Kidney (tissue), 14 donors: ENCODE data around the gene EVI5. TPM values are rescaled to one million over a fixed set of nuclear protein-coding genes. Genes with fewer than 3 reads are reported as not detected.

ENCODE experiments used
- DNase-seq, 5 donors: peaks; one replicate each; pipeline ENCODE4 v3.0.0-alpha.2; 2013 to 2020
- FAIRE-seq: peaks from 2 replicates; lab custom pipeline; 2012; peaks lifted over from hg19 to GRCh38; lab: Jason Lieb, UNC
- H3K27ac ChIP-seq, 2 donors: one replicate each; pipeline ENCODE4 v1.7.0; 2013; ENCODE audit warnings: low read depth in 2 of 2, low read length in 2 of 2, inconsistent platforms in 1 of 2
- H3K27me3 ChIP-seq: one replicate; pipeline ENCODE4 v1.7.1; 2013; ENCODE audit warnings: low read length, inconsistent platforms; ENCODE audit not compliant: control insufficient read depth, insufficient read depth
- H3K36me3 ChIP-seq, 3 donors: one replicate each; pipeline versions ENCODE4 v1.7.0 to v1.7.1; 2013; ENCODE audit warnings: low read length in 3 of 3, control low read depth in 1 of 3, inconsistent platforms in 1 of 3; ENCODE audit not compliant: insufficient read depth in 3 of 3, control insufficient read depth in 2 of 3
- H3K4me1 ChIP-seq, 3 donors: one replicate each; pipeline versions ENCODE4 v1.7.0 to v1.7.1; 2013; ENCODE audit warnings: low read length in 3 of 3, inconsistent platforms in 1 of 3, low read depth in 1 of 3; ENCODE audit not compliant: control insufficient read depth in 2 of 3, insufficient read depth in 2 of 3
- H3K4me3 ChIP-seq, 3 donors: one replicate each; pipeline versions ENCODE4 v1.7.0 to v1.8.1; 2013; ENCODE audit warnings: low read length in 3 of 3, control low read depth in 1 of 3, inconsistent platforms in 1 of 3
- H3K9ac ChIP-seq, 3 donors: one replicate each; pipeline versions ENCODE4 v1.7.0 to v1.7.1; 2013; ENCODE audit warnings: low read length in 3 of 3, control low read depth in 1 of 3, inconsistent platforms in 1 of 3
- H3K9me3 ChIP-seq, 3 donors: one replicate each; pipeline versions ENCODE4 v1.7.0 to v1.7.1; 2013; ENCODE audit warnings: low read length in 3 of 3, control low read depth in 1 of 3, inconsistent platforms in 1 of 3; ENCODE audit not compliant: control insufficient read depth in 2 of 3, insufficient read depth in 1 of 3
- intact Hi-C: fragments of 100-400 bp; cut with DNase I; formaldehyde crosslinking; loops from one replicate; pipeline ENCODE4 v1.11.1; 2022
- polyA plus RNA-seq: library from polyadenylated mRNA; stranded (reverse); fragments of 350-450 nt; fragmentation: Illumina TruSeq; extraction: RNeasy Lipid Tissue Mini Kit (QIAGEN cat#74804); gene quantifications from one replicate; pipeline ENCODE4 v1.2.3, GENCODE V29; 2014; ENCODE audit warnings: low read depth, low replicate concordance; ENCODE audit not compliant: insufficient read depth
- total RNA-seq: library from RNA; stranded (reverse); fragmentation: NEBNext Ultra II Directional; extraction: Animal tissue kit (Norgen Biotek cat#: 25700); gene quantifications from one replicate; pipeline ENCODE4 v1.2.1, GENCODE V29; 2021
- TF ChIP-seq, protein P1 (sequence below): IDR thresholded peaks from 3 replicates; pipeline ENCODE4 v1.5.1; 2012; ENCODE audit warnings: mild to moderate bottlenecking, moderate library complexity, borderline replicate concordance; ENCODE audit not compliant: insufficient read depth; ENCODE audit errors: extremely low read depth
- donor health status: control.
- donor health status: control.
- donor health status: control.
- donor health status: control.
- donor health status: control.
- donor health status: DM: yes; HTN: yes; CAD: no.
- donor health status: Normal renal cell carcinoma (clear cell type).

The EVI5 gene
- total and polyA plus RNA-seq, 2 donors from 2014 or later, result 3.6 to 36.5 TPM

DNA sequence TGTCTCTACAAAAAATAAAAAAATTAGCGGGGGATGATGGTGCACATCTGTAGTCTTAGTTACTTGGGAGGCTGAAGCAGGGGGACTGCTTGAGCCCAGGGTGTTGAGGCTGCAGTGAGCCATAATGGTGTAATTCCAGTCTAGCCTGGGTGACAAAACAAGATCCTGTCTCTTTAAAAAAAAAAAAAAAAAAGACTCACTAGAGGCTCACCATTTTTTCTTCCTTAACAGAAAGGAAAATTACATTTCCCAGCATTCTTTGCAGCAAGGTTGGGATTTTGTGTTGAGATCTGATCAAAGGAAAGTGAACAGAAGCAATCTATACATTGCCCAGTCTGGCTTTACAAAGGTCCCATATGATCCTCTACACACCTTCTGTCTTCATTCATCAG lies 319.7 kb downstream of the EVI5 start:
- Histone ChIP-seq H3K9me3 (no peaks in the 10 kb centered on the region), H3K27ac (no peak overlapping the region), H3K27me3 (no peaks in the 10 kb centered on the region), H3K9ac (no peak overlapping the region), H3K4me3 (no peak overlapping the region), H3K4me1 (no peaks in the 10 kb centered on the region), H3K36me3 (no peaks in the 10 kb centered on the region)
- no peak for FAIRE-seq
- no peak for DNase-seq
- intact Hi-C loops, result no loop called here
- TF ChIP-seq, protein P1, sequence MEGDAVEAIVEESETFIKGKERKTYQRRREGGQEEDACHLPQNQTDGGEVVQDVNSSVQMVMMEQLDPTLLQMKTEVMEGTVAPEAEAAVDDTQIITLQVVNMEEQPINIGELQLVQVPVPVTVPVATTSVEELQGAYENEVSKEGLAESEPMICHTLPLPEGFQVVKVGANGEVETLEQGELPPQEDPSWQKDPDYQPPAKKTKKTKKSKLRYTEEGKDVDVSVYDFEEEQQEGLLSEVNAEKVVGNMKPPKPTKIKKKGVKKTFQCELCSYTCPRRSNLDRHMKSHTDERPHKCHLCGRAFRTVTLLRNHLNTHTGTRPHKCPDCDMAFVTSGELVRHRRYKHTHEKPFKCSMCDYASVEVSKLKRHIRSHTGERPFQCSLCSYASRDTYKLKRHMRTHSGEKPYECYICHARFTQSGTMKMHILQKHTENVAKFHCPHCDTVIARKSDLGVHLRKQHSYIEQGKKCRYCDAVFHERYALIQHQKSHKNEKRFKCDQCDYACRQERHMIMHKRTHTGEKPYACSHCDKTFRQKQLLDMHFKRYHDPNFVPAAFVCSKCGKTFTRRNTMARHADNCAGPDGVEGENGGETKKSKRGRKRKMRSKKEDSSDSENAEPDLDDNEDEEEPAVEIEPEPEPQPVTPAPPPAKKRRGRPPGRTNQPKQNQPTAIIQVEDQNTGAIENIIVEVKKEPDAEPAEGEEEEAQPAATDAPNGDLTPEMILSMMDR, result no peak

DNA sequence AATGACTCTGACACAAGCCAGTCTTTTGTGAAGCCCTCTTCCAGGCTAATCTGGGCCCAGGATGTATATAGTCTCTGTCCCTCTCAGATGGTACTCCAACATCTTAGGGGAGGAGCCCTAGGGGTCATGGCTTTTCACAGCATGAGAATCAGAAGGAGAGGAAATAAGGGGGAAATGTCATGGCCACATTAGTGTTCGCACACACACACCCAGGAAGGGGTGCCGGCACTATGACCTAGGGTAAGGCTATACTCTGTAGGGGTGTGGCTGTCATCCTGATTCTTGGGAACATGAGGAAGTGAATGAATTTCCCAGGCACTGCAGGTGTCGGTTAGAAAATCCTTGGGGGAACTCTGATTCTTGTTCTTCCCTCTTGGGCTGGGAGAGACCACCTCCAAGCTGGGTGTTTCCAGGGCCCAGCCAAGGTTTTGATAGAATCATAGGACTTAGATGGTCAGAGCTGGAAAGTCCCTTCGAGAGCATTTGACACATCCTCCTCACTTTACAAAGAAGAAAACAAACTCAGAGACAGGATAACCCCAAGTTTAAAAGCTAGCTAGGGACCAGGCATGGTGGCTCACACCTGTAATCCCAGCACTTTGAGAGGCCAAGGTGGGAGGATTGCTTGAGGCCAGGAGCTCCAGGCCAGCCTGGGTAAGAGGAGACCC lies 320.2 kb downstream of the EVI5 start:
- intact Hi-C loops, result no loop called here
- FAIRE-seq, result no peak
- H3K4me3 ChIP-seq, result no peak overlapping the region

GRCh38 chr1:92461364-92462097 lies 323.4 kb downstream of the EVI5 start:
- Histone ChIP-seq H3K9me3 (no peaks in the 10 kb centered on the region), H3K4me1 (no peaks in the 10 kb centered on the region), H3K27ac (no peak overlapping the region), H3K4me3 (no peak overlapping the region), H3K36me3 (no peaks in the 10 kb centered on the region), H3K27me3 (no peaks in the 10 kb centered on the region), H3K9ac (no peak overlapping the region)
- TF ChIP-seq, protein P1, result no peak
- FAIRE-seq (no peak), DNase-seq (no peak)
- intact Hi-C loops, result no loop called here

More for the DNA sequence above, 320.2 kb downstream of the EVI5 start:
- no peaks in the 10 kb centered on the region for H3K4me1 ChIP-seq
- H3K36me3 ChIP-seq, result no peaks in the 10 kb centered on the region
- no peak overlapping the region for H3K9ac ChIP-seq
- H3K9me3 ChIP-seq, result no peaks in the 10 kb centered on the region
- TF ChIP-seq, protein P1, result no peak
- no peaks in the 10 kb centered on the region for H3K27me3 ChIP-seq
- no peak overlapping the region for H3K27ac ChIP-seq
- no peak for DNase-seq
